ENCODE data around the gene MYMK. TPM values are rescaled to one million over a fixed set of nuclear protein-coding genes. Genes with fewer than 3 reads are reported as not detected.

The MYMK gene
- total RNA-seq, 1 donor from 2014 or later = not detected

DNA sequence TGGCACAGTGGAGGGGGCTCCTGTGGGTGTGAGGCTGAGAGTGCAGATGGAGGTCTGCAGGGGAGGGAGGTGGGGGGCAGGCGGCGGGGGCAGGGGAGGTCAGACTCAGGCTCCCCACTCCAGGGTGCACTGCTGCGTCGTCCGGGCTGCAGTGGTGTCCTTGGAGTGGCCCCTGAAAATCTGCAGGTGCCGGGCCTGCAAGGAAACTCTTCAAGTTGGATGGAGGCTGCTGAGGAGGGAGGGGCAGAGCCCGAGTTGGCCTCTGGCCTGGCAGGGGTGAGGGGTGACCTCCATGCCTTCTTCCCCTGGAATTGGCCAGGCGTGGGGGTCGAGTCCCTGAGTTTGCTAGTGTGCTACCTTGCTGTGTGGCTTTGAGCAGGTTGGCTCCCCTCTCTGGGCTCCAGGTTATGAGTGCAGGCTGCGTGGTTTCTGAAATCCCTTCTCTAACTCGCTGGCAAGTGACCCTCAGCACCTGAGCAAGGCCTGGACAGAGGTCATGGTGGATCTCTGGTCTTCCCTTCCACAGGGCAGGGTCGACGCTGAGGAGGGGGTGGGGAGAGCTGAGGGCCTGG lies 10.6 kb upstream of the MYMK start:
- DNase-seq (ENCODE audit: low read depth in 2 of 2) = no peak

GRCh38 chr9:133534346-133535291 lies 9.9 kb upstream of the MYMK start, which contains the start of gene ADAMTSL2:
TSS of gene ADAMTSL2 (plus strand) at chr9:133534704. CDS start at chr9:133536713, 2,009 bp downstream.
- peak in 1 of 2 donors; percentile 46 for DNase-seq (ENCODE audit: low read depth in 2 of 2)

DNA sequence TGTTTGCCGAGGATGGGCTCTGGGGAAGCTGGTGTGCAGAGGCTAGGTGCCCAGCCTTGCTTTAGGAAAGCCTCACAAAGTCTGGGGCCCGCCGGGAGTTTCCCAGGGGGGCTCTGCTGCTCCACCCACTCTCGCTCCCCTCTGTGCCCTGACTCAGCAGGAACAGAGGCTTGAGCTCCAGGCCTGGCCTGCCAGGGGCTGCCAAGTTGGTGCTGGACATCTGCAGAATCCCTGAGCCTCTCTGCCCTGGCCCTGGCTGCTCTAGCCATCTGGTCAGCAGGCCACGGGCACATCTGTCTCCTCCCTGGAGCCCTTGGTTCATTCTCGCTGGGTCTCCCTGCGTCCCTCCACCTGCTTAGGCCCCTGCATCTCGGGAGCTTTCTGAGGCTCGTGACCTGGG lies 9.1 kb upstream of the MYMK start:
- no peak for DNase-seq (ENCODE audit: low read depth in 2 of 2)

DNA sequence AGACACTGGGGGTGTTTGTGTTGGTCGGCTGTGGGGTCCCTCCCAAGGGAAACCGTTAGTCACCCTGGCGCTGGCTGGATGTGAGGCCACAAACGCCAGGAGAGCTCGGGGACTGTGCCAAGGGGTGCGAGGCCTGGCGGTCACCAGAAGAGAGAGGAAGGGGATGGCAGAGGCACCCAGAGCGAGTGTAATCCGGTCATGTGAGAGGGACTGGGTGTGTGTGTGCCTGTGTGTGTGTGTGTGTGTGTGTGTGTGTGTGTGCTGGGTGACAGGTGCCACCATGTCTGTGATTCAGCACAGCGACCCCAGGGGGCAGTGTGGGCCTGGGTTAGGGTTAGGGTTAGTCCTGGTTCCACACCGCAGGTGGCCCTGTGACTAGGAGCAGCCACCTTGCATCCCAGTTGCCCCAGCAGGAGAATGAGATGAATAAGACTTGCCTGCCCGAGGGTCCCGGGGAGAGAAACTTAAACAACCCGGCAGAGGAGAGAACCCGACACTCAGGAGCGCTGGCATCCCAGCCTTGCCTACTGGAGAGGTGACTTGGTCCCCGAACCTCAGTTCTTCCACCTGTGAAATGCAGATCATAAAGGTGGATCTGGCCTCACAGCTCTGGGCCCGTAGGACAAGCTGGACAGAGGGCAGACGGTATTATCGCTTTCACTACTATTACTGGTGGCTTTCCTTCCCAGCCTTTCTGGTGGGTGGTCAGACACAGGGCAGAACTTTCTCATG lies 8.3 kb upstream of the MYMK start:
- DNase-seq (ENCODE audit: low read depth in 2 of 2) = peak; percentile 70

GRCh38 chr9:133531293-133531692 lies 6.5 kb upstream of the MYMK start:
- no peak for DNase-seq (ENCODE audit: low read depth in 2 of 2)

DNA sequence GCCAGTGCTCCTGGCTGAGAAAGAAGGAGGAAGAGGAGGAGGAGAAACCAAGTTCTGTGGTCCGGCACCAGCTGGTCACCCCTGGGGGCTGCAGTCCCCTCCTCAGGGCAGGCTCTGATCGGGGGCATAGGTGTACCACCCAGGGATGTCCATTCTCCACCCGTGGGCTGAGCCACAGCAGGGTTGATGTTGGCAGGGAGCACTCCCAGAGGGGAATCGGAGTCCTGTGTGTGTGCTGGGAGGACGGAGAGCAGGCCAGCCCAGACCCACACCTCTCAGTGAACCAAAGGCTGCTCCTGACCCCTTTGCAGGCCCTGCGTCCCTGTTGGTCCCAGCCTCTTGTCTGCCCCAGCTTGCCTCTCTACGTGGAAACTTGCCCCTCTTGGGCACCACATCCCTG lies 5.1 kb upstream of the MYMK start:
- no peak for DNase-seq (ENCODE audit: low read depth in 2 of 2)

DNA sequence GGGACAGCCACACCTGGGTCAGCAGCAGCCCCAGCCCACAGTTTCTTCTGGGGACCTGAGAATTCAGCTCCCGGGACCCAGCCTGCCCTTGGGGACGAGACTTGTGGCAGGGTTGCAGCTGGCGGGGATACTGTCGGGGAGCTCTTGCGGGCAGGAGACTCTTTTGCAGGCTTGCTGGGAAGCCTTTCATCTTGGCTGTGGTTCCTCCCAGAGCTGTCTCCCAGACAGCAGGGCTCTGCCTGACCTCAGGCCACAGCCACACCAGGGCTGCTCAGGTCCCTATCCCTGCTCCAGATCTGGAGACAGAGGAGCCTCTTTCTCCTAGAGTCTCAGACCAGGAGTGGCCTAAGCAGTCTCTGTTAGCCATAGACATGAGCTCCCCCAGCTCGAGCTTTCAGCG lies 4.7 kb upstream of the MYMK start:
- no peak for DNase-seq (ENCODE audit: low read depth in 2 of 2)

- no peak for DNase-seq (ENCODE audit: low read depth in 2 of 2)
Measured at GRCh38 chr9:133528876-133529241, 4.1 kb upstream of the MYMK start.

DNA sequence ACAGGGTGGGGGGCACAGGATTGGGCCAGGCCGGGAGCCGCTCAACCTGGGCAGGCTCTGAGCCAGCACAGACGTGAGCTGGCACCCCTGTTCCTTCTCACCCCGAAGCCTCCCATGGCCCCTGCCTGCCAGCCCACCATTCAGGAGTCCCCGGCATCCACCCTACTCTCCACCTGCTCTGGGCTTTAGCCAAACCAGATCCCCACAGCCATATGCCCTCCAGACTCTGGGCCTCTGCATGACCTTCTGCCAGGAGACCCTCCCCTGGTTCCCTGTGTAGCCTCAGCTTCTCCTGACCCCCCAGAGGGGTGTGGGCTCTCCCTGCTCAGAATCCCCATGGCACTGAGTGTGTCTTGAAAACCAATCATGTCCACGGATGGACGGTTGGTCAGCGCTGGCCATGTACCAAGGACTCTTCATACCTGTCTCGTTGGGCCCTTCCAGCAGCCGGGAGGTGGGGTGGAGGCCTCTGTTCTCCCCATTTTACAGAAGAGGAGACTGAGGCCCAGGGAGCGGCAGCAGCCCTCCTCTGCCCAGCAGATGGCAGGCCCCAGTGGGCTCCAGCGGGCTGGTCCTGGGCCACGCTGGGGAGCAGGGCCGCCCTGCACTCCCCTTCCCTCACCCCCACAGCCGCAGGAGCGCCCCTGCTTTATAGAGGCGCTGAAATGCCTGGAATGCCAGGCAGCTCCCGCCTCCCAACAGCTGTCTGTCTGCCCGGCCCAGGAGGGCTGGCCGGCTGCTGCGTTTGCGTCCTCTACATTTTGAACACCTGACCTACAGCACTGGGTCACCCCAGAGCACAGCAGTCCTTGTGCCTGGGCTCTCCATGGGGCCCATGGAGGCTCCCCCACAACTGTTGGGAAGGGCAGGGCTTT lies 3.5 kb upstream of the MYMK start:
- no peak for DNase-seq (ENCODE audit: low read depth in 2 of 2)

GRCh38 chr9:133527444-133527920 lies 2.7 kb upstream of the MYMK start:
- no peak for DNase-seq (ENCODE audit: low read depth in 2 of 2)

GRCh38 chr9:133526721-133527321 lies 2.1 kb upstream of the MYMK start:
- DNase-seq (ENCODE audit: low read depth in 2 of 2) = no peak

DNA sequence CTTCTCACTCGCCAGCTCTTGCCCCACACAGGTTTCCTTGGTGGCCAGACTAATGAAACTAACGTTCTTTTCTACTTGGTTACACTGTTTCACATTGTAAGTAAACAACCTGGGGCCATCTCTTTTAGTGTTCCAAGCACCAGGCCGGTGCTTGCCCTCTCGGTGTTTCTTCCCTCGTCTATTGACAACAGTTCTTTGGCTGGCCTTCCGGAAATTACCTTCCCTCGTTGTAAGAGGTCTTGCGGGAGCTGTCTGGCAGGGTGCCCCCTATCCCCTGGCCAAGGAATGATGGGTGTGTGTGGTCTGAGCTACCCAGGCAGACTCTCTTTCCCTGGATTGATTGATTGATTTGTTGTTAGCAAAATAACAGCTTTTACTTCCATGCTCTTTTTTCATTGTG lies 918 bp upstream of the MYMK start:
- DNase-seq (ENCODE audit: low read depth in 2 of 2) = no peak

DNA sequence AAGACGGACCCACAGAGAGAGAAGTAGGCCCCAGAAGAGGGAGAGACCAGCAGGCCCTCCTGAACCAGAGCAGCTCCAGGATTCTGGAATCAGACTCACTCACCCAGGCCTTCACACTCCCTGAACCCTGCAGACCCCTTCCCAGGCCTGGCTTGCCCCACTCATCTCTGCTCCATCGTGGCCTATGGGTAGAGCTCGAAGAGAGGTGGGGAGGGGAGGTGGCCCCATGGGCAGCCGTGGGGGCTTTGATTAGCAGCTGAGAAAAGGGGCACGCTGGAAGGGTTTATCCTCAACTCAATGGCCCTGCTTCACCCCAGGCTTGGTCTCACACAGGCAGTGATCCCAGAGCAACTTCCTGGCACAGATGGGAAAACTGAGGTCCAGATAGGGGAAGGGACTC lies 613 bp downstream of the MYMK start:
- no peak for DNase-seq (ENCODE audit: low read depth in 2 of 2)

GRCh38 chr9:133523106-133523505 lies 1.7 kb downstream of the MYMK start:
- DNase-seq (ENCODE audit: low read depth in 2 of 2) = no peak

- DNase-seq (ENCODE audit: low read depth in 2 of 2) = no peak
Measured at GRCh38 chr9:133522073-133522910, 2.5 kb downstream of the MYMK start.

DNA sequence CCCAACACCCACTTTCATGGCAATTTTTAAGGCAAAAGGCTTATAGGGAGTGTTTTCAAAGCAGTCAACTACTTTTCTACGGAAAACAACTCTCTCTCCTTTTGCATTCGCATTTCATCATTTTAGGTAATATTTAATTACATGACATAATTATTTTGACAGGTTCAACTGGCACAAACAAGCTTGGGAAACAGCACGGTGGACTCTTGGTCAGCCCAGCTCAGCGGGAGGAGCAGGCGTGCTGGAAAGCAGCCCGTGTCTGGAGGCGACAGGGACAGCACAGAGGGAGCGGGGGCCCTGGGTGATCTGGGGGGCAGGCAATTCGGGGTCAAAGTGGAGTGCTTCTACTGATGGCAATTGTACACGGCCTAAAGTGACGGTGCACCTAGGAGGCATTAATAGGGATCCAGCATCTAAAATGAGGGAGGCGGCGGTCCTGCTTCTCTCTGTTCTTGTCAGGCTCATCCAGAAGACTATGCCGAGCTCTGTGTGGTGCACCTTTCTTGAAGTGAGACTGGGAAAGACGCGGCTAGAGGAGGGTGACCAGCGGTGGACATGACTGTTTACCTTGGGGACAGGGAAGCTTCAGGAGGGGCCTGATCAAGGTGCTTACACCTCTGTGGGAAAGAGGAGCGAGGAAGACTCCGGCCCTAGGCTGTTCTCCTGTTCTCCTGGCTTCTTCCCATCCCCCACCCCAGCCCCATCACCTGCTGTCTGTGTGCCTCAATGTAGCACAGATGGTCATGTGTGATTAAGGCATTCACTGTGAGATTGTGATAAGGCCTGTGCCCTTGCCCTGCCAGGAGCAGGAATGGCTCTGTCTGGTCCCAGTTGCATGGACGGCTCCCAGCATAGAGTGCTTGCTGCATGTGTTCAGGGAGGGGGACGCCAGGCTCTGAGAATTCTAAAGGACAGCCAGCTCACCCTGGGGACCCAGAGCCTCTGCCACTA lies 3.4 kb downstream of the MYMK start:
- no peak for DNase-seq (ENCODE audit: low read depth in 2 of 2)

- DNase-seq (ENCODE audit: low read depth in 2 of 2) = no peak
Measured at GRCh38 chr9:133520121-133520835, 4.5 kb downstream of the MYMK start.

GRCh38 chr9:133519693-133520092 lies 5.1 kb downstream of the MYMK start:
- DNase-seq (ENCODE audit: low read depth in 2 of 2) = no peak

All from dermis microvascular lymphatic vessel endothelial cell (primary cell).